ENCODE measurements around the gene GNAI2. TPM values are rescaled to one million over a fixed set of nuclear protein-coding genes. Genes with fewer than 3 reads are reported as not detected.
"Not testable (repeated sequence)": the region's sequence is repeated elsewhere in the genome, so short reads cannot be mapped to it uniquely, and the experiment has no call there.

The GNAI2 gene
- total RNA-seq, 1 donor from 2014 or later: 281 TPM

DNA sequence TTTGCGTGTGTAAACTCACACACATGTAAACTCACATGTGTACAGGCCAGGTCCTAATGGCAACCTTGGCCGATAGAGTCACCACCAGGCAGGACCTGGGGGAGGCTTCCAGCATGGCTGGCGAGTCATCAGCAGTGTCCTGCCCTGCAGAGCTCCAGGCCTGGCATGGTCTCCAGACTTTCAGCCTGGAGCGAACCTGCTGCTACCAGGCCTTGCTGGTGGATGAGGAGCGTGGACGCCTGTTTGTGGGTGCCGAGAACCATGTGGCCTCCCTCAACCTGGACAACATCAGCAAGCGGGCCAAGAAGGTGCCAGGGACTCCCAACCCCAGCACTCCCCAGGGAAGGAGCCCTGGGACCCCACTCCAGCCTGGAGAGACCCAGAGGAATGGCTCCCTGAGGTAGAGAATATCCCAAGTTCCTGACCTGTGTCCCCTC is 34.0 kb downstream of the GNAI2 start:
- Mint-ChIP-seq H3K27me3 (peaks cover 29% of the 10 kb centered on the region), H3K27ac (no peak overlapping the region), H3K9me3 (no peaks in the 10 kb centered on the region), H3K4me3 (no peak overlapping the region), H3K36me3 (ENCODE audit: low read depth) (no peaks in the 10 kb centered on the region), H3K4me1 (peaks cover 15% of the 10 kb centered on the region)
- TF ChIP-seq, protein P1, sequence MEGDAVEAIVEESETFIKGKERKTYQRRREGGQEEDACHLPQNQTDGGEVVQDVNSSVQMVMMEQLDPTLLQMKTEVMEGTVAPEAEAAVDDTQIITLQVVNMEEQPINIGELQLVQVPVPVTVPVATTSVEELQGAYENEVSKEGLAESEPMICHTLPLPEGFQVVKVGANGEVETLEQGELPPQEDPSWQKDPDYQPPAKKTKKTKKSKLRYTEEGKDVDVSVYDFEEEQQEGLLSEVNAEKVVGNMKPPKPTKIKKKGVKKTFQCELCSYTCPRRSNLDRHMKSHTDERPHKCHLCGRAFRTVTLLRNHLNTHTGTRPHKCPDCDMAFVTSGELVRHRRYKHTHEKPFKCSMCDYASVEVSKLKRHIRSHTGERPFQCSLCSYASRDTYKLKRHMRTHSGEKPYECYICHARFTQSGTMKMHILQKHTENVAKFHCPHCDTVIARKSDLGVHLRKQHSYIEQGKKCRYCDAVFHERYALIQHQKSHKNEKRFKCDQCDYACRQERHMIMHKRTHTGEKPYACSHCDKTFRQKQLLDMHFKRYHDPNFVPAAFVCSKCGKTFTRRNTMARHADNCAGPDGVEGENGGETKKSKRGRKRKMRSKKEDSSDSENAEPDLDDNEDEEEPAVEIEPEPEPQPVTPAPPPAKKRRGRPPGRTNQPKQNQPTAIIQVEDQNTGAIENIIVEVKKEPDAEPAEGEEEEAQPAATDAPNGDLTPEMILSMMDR (IDR thresholded peaks at IDR 0.05): no peak
- intact Hi-C loops (cut with micrococcal nuclease): no loop called here
- ChIA-PET CTCF (no interaction called here), POLR2A (no interaction called here)
- ATAC-seq (ENCODE audit: low read depth) (no peak), DNase-seq (no peak)

DNA sequence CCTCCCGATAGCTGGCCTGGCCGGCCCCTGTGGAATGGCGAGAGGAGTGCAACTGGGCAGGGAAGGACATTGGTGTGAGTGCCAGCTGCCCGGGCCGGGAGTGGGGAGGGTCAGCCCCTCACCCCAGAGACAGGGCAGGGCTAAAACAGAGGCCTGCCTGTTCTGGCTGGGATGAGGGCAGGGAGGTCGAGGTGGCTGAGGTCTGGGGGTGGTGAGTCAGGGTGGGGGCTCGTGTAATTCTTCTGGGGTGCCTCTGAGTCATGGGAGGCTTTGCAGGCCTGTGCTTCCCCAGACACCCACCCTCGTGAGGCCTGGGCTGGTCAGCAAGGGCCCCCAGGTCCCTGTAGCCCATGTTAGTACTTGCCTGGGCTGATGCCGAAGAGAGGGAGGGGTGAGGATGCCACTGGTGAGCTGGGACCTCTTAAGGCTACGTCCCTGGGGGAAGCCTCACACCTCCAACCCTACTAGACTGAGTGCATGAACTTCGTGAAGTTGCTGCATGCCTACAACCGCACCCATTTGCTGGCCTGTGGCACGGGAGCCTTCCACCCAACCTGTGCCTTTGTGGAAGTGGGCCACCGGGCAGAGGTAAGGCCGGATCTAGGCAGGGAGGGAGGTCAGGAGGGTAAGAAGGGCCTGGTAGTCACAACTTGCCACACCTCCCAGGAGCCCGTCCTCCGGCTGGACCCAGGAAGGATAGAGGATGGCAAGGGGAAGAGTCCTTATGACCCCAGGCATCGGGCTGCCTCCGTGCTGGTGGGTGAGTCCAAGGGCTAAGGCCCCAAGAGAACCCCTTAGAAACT is 34.6 kb downstream of the GNAI2 start:
- ChIA-PET CTCF (interaction anchor here (2.2 to 2.9 kb wide), 2 partner anchors 44 to 76 kb away, joined by 6 to 16 read pairs; no protein-coding TSS in a partner anchor), POLR2A (no interaction called here)
- H3K27ac Mint-ChIP-seq: no peak overlapping the region
- H3K4me1 Mint-ChIP-seq: peaks cover 21% of the 10 kb centered on the region
- no peak overlapping the region for H3K4me3 Mint-ChIP-seq
- no peaks in the 10 kb centered on the region for H3K36me3 Mint-ChIP-seq (ENCODE audit: low read depth)
- intact Hi-C loops (cut with micrococcal nuclease): no loop called here
- ATAC-seq (ENCODE audit: low read depth) (no peak), DNase-seq (no peak)
- TF ChIP-seq, protein P1 (IDR thresholded peaks at IDR 0.05): no peak
- H3K9me3 Mint-ChIP-seq: no peaks in the 10 kb centered on the region
- peaks cover 33% of the 10 kb centered on the region for H3K27me3 Mint-ChIP-seq

DNA sequence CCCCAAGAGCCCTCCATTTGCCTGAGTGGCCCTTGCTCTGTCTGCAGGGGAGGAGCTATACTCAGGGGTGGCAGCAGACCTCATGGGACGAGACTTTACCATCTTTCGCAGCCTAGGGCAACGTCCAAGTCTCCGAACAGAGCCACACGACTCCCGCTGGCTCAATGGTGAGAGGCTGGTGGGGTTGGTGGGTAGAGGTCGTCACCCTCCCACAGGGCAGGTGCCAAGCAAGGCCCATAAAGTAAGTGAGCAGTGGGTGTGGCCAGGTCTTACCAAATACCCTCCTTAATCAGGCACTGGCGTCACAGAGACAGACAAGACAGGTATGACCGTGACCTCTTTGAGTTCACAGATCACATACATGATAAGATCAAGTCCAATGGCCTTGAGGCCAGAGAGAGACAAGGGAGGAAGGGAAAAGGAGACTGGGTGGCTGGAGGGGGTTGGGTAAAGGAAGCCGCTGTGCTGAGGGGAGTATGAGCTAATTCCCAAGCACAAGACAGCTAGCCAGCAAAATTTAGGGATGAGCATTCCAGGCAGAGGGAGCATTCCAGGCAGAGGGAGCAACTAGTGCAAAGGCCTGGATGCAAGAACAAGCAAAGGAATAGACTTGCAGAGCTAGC is 35.4 kb downstream of the GNAI2 start:
- no peak overlapping the region for H3K4me3 Mint-ChIP-seq
- peaks cover 25% of the 10 kb centered on the region for H3K4me1 Mint-ChIP-seq
- ATAC-seq (ENCODE audit: low read depth) (no peak), DNase-seq (no peak)
- H3K27me3 Mint-ChIP-seq: peaks cover 35% of the 10 kb centered on the region
- ChIA-PET POLR2A (interaction anchor here (1.5 kb wide), 1 partner anchor 77 kb away, joined by 4 read pairs; no protein-coding TSS in a partner anchor), CTCF (interaction anchor here (0.9 to 2.9 kb wide), 3 partner anchors 45 to 87 kb away, joined by 3 to 16 read pairs (median 6); no protein-coding TSS in a partner anchor)
- TF ChIP-seq, protein P1 (IDR thresholded peaks at IDR 0.05): no peak
- intact Hi-C loops (cut with micrococcal nuclease): no loop called here
- H3K36me3 Mint-ChIP-seq (ENCODE audit: low read depth): no peaks in the 10 kb centered on the region
- H3K27ac Mint-ChIP-seq: no peak overlapping the region
- H3K9me3 Mint-ChIP-seq: no peaks in the 10 kb centered on the region

DNA sequence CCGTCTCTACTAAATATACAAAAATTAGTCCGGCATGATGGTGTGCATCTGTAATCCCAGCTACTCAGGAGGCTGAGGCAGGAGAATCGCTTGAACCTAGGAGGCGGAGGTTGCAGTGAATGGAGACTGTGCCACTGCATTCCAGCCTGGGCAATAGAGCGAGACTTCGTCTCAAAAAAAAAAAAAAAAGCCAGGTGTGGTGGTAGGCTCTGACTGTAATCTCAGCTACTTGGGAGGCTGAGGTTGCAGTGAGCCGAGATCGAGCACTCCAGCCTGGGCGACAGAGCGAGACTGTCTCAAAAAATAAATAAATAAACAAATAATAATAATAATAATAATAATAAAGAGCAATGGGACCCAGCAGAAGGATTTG is 36.5 kb downstream of the GNAI2 start:
- ATAC-seq (ENCODE audit: low read depth); H3K4me3 Mint-ChIP-seq; intact Hi-C loops (cut with micrococcal nuclease); H3K9me3 Mint-ChIP-seq; DNase-seq; H3K36me3 Mint-ChIP-seq (ENCODE audit: low read depth); H3K27ac Mint-ChIP-seq: not testable (repeated sequence)
- CTCF ChIA-PET: interaction anchor here (0.9 to 2.9 kb wide), 3 partner anchors 46 to 88 kb away, joined by 3 to 16 read pairs (median 6); no protein-coding TSS in a partner anchor
- POLR2A ChIA-PET: interaction anchor here (0.6 to 1.5 kb wide), 4 partner anchors 19 to 155 kb away, joined by 3 to 4 read pairs (median 4); no protein-coding TSS in a partner anchor
- Mint-ChIP-seq H3K27me3 (peaks cover 33% of the 10 kb centered on the region), H3K4me1 (peaks cover 25% of the 10 kb centered on the region)

DNA sequence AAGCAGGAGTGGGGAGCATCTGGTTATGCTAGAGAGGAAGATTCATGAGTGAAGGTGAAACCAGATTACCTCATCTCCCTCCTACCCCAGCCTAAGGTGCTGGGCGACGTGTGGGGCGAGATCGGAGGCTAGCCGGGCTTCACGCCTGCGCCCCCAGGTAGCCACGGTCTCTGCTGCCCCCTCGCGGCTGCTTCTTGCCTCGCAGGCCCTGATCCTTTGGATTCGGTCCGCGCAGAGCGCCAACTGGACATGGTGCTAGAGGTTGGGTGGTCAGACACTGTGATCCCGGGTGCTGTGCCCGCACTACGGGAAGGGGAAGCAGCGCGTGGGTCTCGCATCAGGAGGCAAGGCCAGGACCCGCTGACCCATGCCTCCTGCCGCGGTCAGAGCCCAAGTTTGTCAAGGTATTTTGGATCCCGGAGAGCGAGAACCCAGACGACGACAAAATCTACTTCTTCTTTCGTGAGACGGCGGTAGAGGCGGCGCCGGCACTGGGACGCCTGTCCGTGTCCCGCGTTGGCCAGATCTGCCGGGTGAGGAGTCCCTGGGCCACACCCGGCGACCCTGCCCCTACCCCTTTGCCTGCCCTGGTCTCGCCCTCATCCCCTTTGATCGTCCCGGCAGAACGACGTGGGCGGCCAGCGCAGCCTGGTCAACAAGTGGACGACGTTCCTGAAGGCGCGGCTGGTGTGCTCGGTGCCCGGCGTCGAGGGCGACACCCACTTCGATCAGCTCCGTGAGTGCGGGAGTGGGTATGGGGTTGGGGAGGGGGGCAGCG is 37.1 kb downstream of the GNAI2 start:
- ChIA-PET POLR2A (interaction anchor here (0.6 to 1.0 kb wide), 2 partner anchors 20 to 26 kb away, joined by 3 to 4 read pairs; no protein-coding TSS in a partner anchor), CTCF (interaction anchor here (2.9 kb wide), 1 partner anchor 79 kb away, joined by 16 read pairs; no protein-coding TSS in a partner anchor)
- DNase-seq (peak; percentile 91), ATAC-seq (ENCODE audit: low read depth) (peak; percentile 98)
- Mint-ChIP-seq H3K4me3 (peak overlapping the region; percentile 69), H3K27ac (no peak overlapping the region), H3K27me3 (peaks cover 35% of the 10 kb centered on the region), H3K9me3 (no peaks in the 10 kb centered on the region), H3K36me3 (ENCODE audit: low read depth) (no peaks in the 10 kb centered on the region), H3K4me1 (peaks cover 25% of the 10 kb centered on the region)
- TF ChIP-seq, protein P1 (IDR thresholded peaks at IDR 0.05): no peak
- intact Hi-C loops (cut with micrococcal nuclease): loop anchor here (1.0 kb wide), 6 partner anchors 13 to 152 kb away; partner anchors contain the start of gene SEMA3F
